Natural killer cell (primary cell): ENCODE measurements around the gene KCNC4. TPM values are rescaled to one million over a fixed set of nuclear protein-coding genes. Genes with fewer than 3 reads are reported as not detected.

Experiments
- ATAC-seq, 3 donors: fragments of 150-1000 bp in 2 of 3; fragments of 200-7000 bp in 1 of 3; cut with Tn5 transposase; 1 replicate in 1 of 3; 2 replicates in 2 of 3; pipeline ENCODE4 v1.10.0; 2021; ENCODE audit warnings: mild to moderate bottlenecking in 2 of 3, moderate library complexity in 2 of 3
- DNase-seq, 2 donors: peaks; one replicate each; pipeline versions ENCODE4 v3.0.0 to v3.0.0-alpha.2; 2013 to 2021; ENCODE audit warnings: mixed read lengths in 1 of 2
- H3K27ac ChIP-seq: one replicate; pipeline ENCODE4 v1.5.1; 2013; ENCODE audit warnings: mild to moderate bottlenecking, low read length
- H3K27me3 ChIP-seq: one replicate; pipeline ENCODE4 v1.6.1; 2013; ENCODE audit warnings: low read length; ENCODE audit not compliant: control insufficient read depth, insufficient read depth
- H3K36me3 ChIP-seq: one replicate; pipeline ENCODE4 v1.6.1; 2013; ENCODE audit warnings: low read length; ENCODE audit not compliant: control insufficient read depth, insufficient read depth
- H3K4me1 ChIP-seq: one replicate; pipeline ENCODE4 v1.6.1; 2013; ENCODE audit warnings: low read length; ENCODE audit not compliant: control insufficient read depth, insufficient read depth
- H3K4me3 ChIP-seq: one replicate; pipeline ENCODE4 v1.5.1; 2013; ENCODE audit warnings: low read length
- H3K9me3 ChIP-seq: one replicate; pipeline ENCODE4 v1.6.1; 2013; ENCODE audit warnings: low read length; ENCODE audit not compliant: control insufficient read depth, insufficient read depth
- H3K27ac Mint-ChIP-seq, 2 donors: one replicate each; pipeline ENCODE4 v1.8.0; 2022; ENCODE audit warnings: mild to moderate bottlenecking in 2 of 2, mixed read lengths in 2 of 2, moderate library complexity in 1 of 2
- H3K27me3 Mint-ChIP-seq, 2 donors: one replicate each; pipeline ENCODE4 v1.8.0; 2022; ENCODE audit warnings: low read depth in 2 of 2, mixed read lengths in 2 of 2
- H3K36me3 Mint-ChIP-seq: one replicate; pipeline ENCODE4 v1.8.0; 2022; ENCODE audit warnings: mixed read lengths
- H3K4me1 Mint-ChIP-seq, 2 donors: one replicate each; pipeline ENCODE4 v1.8.0; 2022; ENCODE audit warnings: mixed read lengths in 2 of 2
- H3K4me3 Mint-ChIP-seq: one replicate; pipeline ENCODE4 v1.8.0; 2022; ENCODE audit warnings: mild to moderate bottlenecking, moderate library complexity, mixed read lengths
- H3K9me3 Mint-ChIP-seq, 2 donors: one replicate each; pipeline ENCODE4 v1.8.0; 2022; ENCODE audit warnings: mixed read lengths in 2 of 2
- CTCF ChIP-seq: fragments of 200-600 bp; IDR thresholded peaks from one replicate; pipeline ENCODE4 v1.8.0; 2022; ENCODE audit warnings: antibody characterized with exemption
- WGBS: methylation state at CpG from one replicate; pipeline ENCODE4 v1.1.7; 2013; ENCODE audit warnings: missing lambda C conversion rate; ENCODE audit not compliant: insufficient coverage; 5-methylcytosine and 5-hydroxymethylcytosine counted together
- intact Hi-C: fragments of 100-400 bp; cut with micrococcal nuclease; formaldehyde crosslinking; loops from one replicate; pipeline ENCODE4 v1.14.2; 2022
- total RNA-seq, 4 donors: library from RNA; stranded (reverse); fragments of 120-200 nt in 1 of 4; gene quantifications; one replicate each; pipeline versions ENCODE4 v1.2.3 to v1.2.4, GENCODE V29; 2013 to 2022

Gene KCNC4
- total RNA-seq, 3 donors from 2014 or later (not counting 1 experiment from before 2014, with no cell fraction given): 2.5 to 3.9 (median 3.3) TPM

- Histone ChIP-seq H3K4me3 (no peak overlapping the region), H3K27me3 (no peaks in the 10 kb centered on the region), H3K27ac (no peak overlapping the region), H3K4me1 (no peaks in the 10 kb centered on the region), H3K9me3 (no peaks in the 10 kb centered on the region), H3K36me3 (no peaks in the 10 kb centered on the region)
- 89% methylated on average over 11 of the region's 11 CpGs for WGBS
- peaks cover 5 to 11% of the 10 kb centered on the region in 2 donors for H3K27me3 Mint-ChIP-seq
- H3K36me3 Mint-ChIP-seq: no peaks in the 10 kb centered on the region
- no peak overlapping the region for H3K27ac Mint-ChIP-seq
- DNase-seq (no peak), ATAC-seq (no peak)
- H3K9me3 Mint-ChIP-seq: no peaks in the 10 kb centered on the region
- no peak overlapping the region for H3K4me3 Mint-ChIP-seq
- no peaks in the 10 kb centered on the region for H3K4me1 Mint-ChIP-seq
- intact Hi-C loops: no loop called here
- no peak for TF ChIP-seq CTCF
Measured at GRCh38 chr1:110166861-110167260, 43.3 kb upstream of the KCNC4 start.

DNA sequence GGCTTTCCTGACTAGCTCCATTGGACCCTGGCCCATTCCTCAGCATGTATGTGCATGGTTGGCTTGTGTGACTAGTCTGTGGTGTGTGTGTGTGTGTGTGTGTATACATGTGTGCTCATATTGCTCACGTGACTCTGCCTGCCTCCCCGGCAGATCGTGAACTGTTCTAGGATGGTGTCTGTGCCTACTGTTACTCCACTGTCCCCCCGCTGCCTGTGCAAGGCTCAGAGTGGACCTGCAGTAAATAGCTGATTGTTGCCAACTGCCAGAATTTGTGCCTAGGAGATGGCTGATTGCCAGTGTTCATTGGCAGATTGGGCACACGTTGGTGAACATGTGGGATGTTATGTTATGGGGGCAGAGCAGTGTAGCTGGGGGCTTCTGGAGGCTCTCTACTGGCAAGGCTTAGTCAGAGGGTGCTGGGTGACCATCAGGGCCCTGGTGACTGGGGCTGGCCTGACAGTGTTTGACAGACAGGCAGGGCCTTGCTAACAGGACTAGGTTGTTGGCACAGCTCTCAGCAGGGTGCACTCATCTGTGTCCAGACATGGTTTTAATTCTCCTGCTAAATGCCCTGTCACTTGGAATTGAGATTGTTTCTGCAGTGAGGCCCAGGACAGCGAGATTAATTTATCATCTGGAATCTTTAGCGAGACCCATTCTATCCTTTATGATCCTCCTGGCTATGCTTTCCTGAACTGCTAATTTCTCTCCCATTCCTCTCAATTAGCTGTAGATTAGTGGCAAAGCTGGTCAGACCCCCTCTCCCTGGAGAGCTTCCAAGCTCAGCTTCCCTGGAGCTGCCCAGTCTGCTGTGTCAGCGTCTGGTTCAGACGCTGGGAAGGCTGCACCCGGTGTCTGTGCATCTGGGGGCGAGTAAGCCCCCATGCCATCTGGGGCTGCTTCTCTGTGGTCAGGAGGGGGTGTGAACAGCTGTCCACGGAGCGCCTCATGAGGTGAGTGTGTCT is 39.1 kb upstream of the KCNC4 start:
- intact Hi-C loops: no loop called here
- H3K27ac Mint-ChIP-seq: no peak overlapping the region
- H3K36me3 Mint-ChIP-seq: no peaks in the 10 kb centered on the region
- no peak for TF ChIP-seq CTCF
- no peak overlapping the region for H3K4me3 Mint-ChIP-seq
- H3K27me3 ChIP-seq: no peaks in the 10 kb centered on the region
- H3K27me3 Mint-ChIP-seq: peaks cover 9% of the 10 kb centered on the region in 2 donors
- no peak overlapping the region for H3K4me3 ChIP-seq
- H3K4me1 Mint-ChIP-seq: no peaks in the 10 kb centered on the region
- no peak for ATAC-seq
- no peaks in the 10 kb centered on the region for H3K4me1 ChIP-seq
- no peaks in the 10 kb centered on the region for H3K9me3 ChIP-seq
- DNase-seq: no peak
- no peaks in the 10 kb centered on the region for H3K36me3 ChIP-seq
- H3K27ac ChIP-seq: no peak overlapping the region
- 55% methylated on average over 13 of the region's 13 CpGs for WGBS
- H3K9me3 Mint-ChIP-seq: no peaks in the 10 kb centered on the region

DNA sequence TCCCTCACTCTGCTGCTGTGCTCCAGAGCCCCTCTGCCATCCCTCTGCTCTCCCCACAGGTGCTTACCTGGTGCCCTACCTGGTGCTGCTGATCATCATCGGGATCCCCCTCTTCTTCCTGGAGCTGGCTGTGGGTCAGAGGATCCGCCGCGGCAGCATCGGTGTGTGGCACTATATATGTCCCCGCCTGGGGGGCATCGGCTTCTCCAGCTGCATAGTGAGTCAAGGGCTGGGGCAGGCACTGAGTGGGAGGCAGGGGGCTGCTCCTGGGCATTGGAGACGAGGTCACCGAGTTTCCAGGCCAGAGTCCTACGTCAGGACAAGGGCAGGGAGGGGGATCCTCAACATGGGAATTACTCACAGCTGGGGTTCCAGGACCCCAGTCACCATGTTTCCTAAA is 38.1 kb upstream of the KCNC4 start:
- H3K4me3 ChIP-seq: no peak overlapping the region
- no peak overlapping the region for H3K27ac ChIP-seq
- Mint-ChIP-seq H3K27ac (no peak overlapping the region), H3K36me3 (no peaks in the 10 kb centered on the region), H3K4me3 (no peak overlapping the region), H3K9me3 (no peaks in the 10 kb centered on the region), H3K4me1 (no peaks in the 10 kb centered on the region), H3K27me3 (peaks cover 9 to 10% of the 10 kb centered on the region in 2 donors)
- DNase-seq (no peak), ATAC-seq (no peak)
- intact Hi-C loops: no loop called here
- TF ChIP-seq CTCF: no peak
- no peaks in the 10 kb centered on the region for H3K4me1 ChIP-seq
- WGBS: 84% methylated on average over 10 of the region's 10 CpGs
- no peaks in the 10 kb centered on the region for H3K27me3 ChIP-seq
- H3K9me3 ChIP-seq: no peaks in the 10 kb centered on the region
- no peaks in the 10 kb centered on the region for H3K36me3 ChIP-seq
